ENCODE results near the gene CDC42EP3.

CDC42EP3 gene

DNA sequence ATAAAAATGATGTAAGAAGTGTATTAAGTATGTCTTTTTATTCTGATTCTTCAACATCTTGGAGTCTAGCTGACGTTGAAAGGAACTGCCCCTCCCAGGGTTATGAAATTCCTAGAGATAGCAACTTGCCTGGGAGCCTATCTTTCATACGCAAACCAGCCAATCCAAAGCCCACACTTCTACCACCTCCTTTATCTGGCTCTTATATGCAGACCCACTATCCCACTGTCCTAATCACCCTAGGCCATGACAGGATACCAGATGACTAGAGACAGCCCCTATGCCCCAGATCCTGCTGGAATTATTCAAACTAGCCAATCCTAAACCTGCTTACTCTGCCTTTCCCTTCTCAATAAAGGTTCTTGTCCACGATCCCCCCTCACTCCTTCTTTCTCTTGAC lies 11.8 kb upstream of the CDC42EP3 start:
- DNase-seq: no peak

DNA sequence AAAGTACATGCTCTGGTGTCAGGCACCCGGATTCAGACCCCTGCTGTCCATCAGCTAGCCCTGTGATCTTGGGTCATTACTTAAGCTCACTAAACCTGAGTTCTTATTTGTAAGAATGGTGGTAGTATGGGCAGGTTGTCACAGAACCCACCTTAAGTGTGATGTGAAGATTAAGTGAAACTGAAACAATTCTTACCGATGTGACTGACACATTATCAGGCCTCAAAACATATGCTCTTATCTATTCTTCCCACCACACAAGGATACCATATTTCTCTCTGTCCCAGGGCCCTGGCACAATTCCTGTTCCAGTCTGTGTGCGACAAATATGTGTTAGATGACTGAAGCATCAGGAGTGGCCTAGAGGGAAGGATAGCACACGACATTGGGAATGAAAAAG lies 11.0 kb upstream of the CDC42EP3 start:
- DNase-seq: no peak

DNA sequence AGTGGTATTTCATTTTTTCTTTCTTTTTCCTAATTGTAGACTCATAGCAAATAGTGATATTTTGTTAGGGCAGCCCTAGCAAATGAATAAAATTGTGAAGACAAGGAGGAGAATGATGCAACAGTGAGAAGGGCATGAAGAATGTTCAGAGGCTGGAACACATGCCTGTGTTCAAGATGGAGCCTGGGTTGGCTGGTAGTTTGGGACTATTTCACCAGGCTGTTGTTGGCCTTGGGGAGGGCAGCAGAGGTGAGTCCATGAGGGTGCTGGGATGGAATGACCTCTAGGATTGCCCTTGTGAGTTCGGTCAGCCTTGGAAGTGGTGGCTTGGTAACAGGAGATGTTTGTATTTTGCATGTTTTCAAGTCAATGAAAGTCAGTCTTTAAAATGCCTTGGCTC lies 10.1 kb upstream of the CDC42EP3 start:
- DNase-seq: no peak

DNA sequence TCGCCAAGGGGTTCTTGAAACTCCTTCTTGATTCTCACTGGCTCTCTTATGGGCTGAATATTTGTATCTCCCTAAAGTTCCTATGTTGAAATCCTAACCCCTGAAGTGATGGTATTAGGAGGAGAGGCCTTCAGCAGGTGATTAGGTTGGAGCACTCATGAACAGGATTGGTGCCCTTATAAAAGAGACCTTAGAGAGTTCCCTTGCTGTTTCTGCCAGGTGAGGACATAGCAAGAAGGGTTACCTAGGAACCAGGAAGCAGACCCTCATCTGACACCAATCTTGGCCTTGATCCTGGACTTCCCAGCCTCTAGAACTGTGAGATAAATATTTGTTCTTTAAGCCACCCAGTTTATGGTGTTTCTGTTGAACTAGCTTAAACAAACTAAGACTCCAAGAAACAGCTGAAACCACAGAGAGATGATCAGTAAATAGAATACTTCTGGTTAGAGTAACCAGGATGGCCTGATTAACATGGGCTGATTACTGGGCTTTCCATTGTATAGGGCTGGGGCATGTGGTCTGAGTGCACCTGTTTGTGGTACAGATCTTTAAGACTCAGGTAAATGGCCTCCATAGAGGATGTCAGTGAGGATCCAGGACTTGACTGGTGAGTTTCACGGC lies 7.7 kb upstream of the CDC42EP3 start:
- no peak for DNase-seq

DNA sequence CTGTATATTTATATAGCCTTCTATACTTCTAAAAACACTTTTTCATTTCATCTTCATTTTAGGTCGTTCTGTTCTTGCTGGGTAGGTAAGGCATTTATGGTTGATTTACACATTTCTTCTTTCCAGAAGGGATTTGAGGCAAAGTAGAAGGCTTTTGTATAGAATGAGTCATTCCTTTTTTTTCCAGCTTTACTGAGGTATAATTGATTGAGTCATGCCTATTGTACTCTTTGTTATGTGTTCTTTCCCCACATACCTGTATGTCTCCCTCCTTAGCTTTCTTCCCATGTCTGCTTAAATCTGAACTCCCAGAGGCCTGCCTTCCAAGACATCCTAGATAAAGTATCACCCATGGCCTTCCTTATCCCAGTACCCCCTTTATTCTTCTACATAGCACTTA lies 4.8 kb upstream of the CDC42EP3 start:
- DNase-seq: no peak

DNA sequence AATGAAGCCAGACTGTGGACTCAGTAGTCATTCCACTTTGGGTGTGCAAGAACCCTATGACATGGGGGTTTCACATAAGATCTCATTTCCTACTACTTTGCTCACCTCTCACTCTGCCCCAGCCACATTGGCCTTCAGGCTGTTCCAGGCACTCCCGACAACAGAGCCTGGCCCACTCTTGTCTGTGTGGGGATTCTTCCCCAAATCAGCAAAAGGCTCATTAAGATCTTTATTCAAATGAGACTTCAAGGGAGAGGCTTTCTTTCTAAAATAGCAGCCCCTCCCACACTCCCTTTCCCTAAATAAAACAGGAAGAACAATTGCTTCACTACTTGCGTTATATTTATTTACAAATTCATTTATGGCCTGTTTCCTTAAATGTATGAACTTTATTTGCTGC lies 3.5 kb upstream of the CDC42EP3 start:
- DNase-seq: no peak

DNA sequence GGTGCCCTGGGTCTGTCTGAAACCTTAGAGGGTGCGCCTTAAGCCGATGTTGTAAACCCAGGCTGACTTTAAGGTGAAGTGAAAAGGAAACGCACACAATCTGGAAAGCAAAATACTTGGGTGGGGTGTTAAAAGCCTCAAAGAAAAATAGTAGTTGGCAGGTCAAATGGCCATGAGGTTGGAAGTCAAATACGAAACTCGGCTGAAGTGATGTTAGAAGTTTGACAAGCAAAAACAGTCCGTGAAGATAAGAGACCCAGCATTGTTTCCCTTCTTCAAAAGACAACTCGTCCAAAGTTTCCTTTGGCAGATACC lies 1.4 kb upstream of the CDC42EP3 start:
- no peak for DNase-seq

DNA sequence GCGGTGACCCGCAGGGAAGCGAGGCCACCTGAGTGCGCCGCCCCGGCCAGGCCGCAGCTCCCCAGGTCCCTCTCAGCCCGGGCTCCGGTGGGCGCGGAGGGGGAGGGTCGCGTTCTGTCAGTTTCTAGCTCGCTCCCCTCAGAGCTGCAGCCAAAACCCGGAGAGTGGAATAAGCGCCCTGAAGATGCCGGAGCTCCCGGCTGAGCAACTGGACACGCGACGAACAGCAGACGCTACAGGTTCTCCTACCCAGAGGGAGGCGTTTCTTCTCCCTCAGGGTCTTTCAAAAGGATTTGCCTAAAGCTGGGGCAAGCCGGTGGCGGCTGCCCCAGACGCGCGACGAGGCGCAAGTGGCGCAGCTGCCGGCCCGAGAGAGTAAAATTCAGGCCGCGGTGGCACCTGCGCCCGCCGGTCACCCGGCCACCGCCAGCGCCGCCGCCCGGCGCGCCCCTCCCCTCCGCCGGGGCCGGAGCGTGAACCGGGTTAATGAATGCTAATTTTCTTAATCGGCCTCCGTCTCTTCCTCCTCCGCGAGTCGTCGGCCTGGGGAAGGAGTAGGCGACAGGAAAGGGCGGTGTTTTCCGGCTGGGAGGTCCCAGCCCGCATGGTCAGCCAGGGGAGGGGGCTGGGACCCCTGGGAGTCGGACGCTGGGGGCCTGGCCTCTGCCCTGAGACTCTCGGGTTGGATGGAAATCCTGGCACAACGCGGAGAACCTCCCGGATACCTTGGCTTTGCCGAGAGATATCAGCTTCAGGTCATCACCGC lies 845 bp upstream of the CDC42EP3 start:
- DNase-seq: peak; percentile 70 to 75

DNA sequence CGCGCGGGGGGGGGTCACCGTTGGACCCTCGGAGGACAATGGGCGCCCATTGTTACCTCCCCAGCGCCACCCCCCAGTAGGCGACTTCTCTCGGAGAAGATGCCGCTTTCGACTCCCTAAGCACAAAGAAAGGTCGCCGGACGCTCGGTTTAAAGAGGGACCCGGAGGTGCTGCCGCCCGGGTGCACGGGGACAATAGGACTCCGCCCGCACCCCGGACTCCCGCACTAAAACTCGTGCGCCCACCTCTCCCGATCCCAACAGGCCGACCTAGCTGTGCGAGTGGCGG lies 318 bp upstream of the CDC42EP3 start:
- DNase-seq: no peak

DNA sequence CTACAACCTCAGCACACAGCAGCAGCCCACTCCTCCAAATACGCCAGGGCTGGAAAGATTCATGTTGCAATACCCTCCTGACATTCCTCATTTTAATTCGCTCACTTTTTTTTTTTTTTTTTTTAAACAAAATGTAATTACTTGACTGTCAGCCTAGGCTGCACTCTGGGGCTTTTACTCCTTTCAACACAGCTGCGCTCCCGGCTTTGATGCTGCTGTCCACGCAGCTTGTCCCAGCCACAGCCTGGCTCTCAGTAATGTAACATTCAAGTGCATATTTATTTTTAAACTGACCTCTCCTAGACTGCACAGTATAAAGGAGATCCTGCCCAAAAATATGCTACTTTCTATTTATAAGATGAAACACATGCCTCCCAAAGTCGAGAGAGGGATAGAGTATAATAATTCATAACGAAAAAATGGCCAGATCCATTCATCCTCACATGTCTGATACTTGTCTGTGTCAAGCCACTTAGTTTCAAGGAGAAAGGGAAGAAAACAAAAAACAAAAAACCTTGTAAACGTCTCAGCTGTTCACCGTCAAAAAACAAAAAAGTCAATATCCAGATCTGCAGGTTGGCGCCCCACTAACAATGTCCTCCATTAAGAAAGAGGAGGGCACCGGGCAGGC lies 949 bp downstream of the CDC42EP3 start:
- no peak for DNase-seq

DNA sequence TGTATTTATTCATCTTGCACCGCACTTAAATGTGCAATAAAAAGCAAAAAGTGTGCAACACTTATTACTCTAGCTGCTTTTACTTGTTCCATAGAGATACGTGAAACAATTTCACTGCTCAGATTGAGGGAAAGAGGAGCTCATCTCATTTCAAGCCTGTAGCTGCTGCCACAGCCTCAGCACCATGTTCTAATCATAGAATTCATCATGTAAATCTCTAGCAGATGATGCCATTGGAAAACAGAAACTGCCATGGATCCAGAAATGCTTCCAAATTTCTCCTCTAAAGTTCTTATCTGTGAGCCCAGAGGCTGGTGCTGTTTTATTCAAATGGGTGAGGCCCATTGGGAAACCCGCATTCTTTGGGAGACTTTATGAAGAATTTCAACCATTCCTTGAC lies 2.0 kb downstream of the CDC42EP3 start:
- DNase-seq: no peak

DNA sequence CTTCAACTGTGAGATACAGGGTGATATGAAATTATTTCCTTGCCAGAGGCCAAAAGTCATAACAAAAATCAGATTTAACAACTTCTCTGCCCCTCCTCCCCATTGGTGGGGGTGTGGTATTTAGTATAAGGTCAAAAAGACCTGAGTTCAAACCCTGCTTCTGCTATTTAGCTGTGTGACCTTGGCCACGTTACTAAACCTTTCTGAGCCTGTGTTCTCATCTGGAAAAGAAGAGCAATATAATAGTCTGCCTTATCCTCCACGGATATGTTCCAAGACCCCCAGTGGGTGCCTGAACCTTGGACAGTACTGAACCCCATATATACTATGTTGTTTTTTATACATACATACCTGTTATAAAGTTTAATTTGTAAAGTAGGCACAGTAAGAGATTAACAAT lies 3.7 kb downstream of the CDC42EP3 start:
- DNase-seq: no peak

DNA sequence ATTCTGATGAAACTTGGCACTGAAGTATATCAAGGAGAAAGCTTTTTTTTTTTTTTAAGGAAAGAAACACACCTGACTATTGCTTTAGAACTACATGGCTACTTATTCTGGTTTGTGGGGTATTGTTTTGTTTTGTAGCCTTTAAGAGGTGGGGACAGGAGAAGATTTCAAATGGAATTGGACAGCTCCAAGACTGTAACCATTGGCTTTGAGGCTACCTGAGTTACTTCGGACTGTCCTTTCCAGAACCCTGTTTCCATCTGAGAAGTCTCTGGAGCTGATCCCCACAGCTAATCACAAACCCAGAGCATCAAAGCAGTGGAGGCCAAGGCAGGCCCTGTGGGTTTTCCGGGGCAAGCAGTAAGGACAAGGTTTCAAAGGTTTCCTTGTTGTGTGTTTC lies 4.7 kb downstream of the CDC42EP3 start:
- no peak for DNase-seq

DNA sequence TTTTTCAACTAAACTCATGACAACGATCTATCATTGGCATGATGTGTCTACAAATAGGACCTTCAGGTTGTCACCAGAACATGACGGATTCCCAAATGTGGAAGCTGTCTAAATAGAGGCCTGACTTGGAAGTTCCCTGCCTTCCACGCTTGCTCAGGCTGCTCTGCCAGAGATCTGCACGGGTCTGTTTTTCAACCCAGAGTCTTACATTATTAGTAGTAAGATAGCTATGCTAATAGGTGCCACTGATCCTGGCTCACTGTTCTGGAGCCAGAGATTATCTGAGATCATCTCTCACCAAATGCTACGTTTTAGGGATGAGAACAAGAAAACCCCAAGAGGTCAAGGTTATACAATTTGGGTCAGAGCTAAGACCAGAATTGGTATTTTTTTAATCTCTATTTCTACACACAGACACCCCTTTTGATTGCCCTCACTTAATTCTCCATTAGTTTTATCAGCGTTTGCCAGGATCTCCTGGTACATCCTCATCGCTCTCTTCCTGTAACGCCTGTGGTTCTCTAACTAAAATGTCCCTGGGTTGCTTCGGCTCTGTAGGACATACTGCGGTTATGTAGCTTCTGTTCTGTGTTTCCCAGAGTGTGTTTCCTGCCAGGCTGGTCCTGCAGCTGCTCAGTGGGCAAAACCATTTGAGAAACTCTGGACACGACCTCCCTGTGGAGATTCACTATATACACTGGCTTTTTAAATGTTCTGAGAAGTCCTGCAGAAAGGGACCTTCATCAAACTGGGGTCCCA lies 5.7 kb downstream of the CDC42EP3 start:
- DNase-seq: no peak

DNA sequence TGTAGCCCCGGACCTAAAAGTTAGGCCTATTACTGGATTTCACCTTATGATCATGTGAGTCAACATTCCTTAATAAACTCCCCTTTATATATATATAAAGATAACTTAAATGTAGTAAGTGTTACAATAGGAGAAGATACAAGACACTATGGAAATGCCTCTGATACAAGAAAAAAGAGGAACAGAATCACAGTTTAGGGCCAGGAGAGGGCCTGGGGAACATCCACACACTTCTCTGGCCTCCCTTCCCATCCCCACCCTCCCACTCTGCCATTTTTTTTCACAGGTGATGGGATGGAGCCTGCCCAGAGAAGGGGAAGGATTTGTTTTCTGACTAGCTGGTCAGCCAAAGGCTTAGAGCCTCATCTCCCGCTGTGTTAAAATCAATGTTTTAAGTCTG lies 6.4 kb downstream of the CDC42EP3 start:
- no peak for DNase-seq

DNA sequence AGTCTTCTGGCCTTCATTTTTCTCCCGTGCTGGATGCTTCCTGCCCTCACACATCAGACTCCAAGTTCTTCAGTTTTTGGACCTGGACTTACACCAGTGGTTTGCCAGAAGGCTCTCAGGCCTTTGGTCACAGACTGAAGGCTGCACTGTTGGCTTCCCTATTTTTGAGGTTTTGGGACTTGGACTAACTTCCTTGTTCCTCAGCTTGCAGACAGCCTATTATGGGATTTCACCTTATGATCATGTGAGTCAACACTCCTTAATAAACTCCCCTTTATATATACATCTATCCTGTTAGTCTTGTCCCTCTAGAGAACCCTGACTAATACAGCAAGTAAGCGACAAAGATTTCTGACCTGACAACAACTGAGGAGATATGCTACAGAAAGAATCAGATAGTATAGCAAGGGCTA lies 7.2 kb downstream of the CDC42EP3 start:
- DNase-seq: peak in 1 of 2 donors; percentile 38

DNA sequence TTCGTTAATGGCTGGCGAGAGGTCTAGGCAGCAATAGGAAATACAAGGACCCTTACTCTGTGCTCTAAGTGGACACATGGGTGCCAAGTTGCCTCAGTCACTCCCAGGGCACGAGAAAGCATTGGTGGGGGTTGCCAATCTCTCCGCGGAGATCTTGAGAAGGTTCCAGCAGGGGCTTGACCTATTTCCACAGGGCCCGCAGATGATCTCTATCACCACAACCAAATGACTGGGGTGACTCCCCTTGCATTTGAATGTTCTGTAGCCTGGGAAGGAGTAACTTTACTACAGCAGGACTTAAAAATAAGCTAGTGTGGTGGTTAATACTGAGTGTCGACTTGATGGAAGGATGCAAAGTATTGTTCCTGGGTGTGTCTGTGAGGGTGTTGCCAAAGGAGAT lies 8.1 kb downstream of the CDC42EP3 start:
- no peak for DNase-seq

DNA sequence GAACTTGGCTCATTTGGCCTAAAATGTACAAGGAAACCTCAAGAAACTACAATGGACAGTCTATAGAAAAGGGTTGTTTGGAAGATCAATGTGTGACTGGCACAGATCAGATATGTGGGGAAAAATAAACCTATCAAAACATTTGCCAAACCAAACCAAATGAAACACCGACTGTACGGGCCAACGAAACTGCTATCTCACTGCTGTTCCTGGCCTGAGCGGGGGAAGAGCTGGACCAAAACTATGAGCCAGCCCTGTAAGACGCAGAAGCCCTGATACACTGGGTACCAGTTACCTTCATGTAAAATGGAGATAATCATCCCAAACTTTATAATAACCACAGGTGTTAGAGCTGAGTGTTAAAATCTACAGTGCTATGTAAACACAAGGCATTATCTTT lies 11.7 kb downstream of the CDC42EP3 start:
- DNase-seq: no peak

DNA sequence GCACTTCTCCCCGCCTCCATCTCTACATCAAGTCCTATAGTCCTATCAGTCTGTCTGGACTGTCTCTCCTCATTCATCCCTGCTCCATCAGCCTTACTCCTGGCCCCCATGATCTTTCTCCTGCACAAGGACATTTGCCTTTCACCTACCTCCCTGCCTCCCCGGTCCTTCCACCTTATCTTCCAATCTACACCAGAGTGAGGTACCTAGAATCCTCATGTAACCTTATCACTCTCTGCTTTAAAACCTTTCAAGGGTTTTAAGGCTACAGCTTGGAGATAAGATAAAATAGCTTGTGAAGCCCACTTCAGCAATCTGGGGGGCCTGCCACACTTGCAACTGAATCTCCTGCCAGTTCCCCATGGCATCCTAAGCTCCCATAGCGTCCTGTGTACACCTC lies 12.8 kb downstream of the CDC42EP3 start:
- DNase-seq: no peak

DNA sequence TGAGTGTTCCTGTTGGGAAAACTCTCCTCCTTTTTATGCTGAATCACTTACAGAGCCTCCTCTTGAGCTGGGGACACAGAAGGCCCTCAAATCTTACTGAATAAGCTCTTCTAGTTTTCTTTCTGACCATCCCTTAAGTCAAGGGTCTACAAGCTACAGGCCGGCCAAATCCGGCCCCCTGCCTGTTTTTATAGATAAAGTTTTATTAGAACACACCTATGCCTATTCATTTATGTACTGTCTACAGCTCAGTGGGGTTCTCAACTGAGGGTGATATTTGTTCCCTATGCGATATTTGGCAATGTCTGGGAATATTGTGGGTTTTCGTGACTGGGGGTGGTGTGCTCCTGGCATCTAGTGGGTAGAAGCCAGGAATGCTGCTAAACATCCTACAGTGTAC lies 14.0 kb downstream of the CDC42EP3 start:
- no peak for DNase-seq

DNA sequence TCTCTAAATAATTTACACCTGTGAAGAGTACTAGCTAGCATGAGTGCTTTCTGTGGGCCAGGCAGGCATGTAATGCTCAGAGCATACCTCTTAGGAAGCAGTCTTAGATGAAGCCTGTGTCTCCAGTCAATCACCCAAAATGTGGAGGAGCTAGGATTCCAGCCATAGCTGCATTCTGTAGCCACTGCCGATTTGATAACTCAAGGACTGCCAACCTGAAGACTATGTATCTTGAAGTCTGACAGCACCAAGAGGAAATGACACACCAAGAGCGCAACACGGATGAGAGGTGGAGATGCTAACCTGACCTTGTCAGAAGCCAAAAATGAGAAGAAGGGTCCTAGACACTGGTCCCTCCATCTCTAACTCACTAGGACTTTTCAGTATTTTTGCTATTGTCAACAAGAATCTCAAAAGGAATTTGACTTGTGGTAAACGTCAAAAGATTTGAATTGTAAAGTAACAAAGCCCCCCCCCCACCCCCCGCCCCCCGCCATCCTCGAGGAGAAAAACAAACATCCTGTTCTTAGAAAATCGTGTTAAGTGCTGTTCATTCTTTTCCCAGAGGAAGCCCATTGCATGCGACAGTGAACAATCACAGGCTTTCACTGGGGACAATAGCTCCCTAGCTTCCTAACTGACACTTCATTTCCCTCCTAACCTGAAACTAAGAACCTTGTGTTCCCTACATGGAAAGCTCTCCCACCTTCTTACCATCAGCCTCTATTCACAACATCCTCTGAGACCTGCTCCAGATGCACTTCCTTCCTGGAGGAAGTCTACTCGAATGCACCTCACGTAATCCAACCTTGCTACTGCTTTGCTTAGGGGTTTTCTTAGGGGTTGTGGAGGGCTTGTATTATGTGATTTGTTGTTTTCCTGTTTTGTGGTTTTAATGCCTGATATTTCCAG lies 14.7 kb downstream of the CDC42EP3 start:
- DNase-seq: no peak

DNA sequence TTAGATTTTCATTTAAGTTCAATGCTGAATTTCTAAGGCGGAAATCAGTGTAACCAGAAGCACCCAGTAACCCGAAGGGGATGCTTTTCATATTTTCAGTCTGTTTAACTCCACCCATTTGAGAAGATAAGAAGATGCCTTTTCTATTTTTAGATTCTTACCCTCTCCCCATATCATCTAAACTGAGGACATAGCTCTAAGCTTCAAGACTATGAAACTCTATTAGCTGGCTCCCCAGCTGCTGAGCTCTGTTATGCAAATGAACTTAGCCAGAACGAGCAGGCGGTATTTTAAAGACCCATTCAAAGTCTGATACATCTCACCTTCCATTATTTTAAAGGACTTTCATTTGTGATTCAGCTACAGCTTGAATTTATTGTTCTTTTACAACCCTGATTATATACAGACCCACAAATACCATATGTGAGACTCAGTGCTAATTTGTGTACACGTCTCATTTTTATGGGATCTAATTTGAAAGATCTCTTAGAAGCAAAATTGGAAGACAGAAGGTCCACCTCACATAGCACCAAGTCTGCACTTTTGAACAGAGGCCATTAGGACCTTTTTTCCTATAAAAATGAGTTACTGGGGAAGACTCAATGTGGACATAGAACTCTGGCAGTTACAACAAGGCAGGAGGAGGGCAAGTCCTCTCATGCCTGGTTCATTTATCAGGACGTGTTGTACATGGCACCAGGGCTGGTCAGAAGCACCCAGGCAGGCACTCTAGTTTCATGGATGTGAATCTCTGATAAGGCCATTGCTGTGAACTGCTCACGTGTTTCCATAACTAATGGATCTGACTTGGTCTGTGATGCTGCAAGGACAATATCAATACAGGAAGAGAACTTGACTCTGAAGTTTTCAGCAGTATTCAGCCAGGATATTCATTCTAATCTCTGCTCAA lies 16.3 kb downstream of the CDC42EP3 start:
- DNase-seq: no peak
